Mammary epithelial cell (primary cell): ENCODE data around the gene EHMT1.

Experiments used
- CTCF ChIP-seq, 2 donors: IDR thresholded peaks in 1 of 2; conservative IDR thresholded peaks in 1 of 2; 2 replicates each; pipeline ENCODE4 v1.5.1; 2011 to 2012; ENCODE audit warnings: inconsistent platforms in 2 of 2, low read length in 2 of 2, mild to moderate bottlenecking in 2 of 2, control low read depth in 1 of 2, low read depth in 1 of 2; ENCODE audit not compliant: insufficient read depth in 1 of 2; ENCODE audit errors: extremely low read depth in 1 of 2
- EZH2 ChIP-seq: IDR thresholded peaks from 2 replicates; pipeline ENCODE4 v1.6.1; 2012; ENCODE audit warnings: low read length, inconsistent platforms, borderline replicate concordance

DNA sequence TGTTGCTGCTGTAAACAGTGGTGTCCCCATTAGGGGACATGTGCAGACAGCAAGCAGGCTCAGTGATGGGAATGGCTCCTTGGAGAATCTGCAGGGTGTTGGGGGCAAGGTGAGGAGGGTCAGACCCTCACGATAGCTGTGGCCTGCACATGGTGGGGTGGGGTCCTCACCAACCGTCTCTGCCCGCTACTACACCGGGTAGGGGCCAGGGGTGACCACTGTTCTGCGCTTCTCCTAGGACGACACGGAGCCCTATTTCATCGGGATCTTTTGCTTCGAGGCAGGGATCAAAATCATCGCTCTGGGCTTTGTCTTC lies 263.7 kb downstream of the EHMT1 start:
- TF ChIP-seq CTCF (conservative IDR thresholded peaks at IDR 0.05 in 1 of 2, IDR thresholded peaks at IDR 0.05 in 1 of 2; ENCODE audit: extremely low read depth in 1 of 2, insufficient read depth in 1 of 2, low read depth in 1 of 2, low read length in 2 of 2) = no peak
- no peak for TF ChIP-seq EZH2
